Spleen (tissue), 11 donors: ENCODE results near the gene KCNH3. TPM values are rescaled to one million over a fixed set of nuclear protein-coding genes. Genes with fewer than 3 reads are reported as not detected.
"Not testable (repeated sequence)": the region's sequence is repeated elsewhere in the genome, so short reads cannot be mapped to it uniquely, and the experiment has no call there.

ENCODE experiments used
- DNase-seq: peaks from one replicate; pipeline ENCODE4 v3.0.0-alpha.2; 2020
- H3K27ac ChIP-seq, 8 donors: fragments of 200-600 bp; sonication (generic) in 7 of 8; 1 replicate in 4 of 8; 2 replicates in 4 of 8; pipeline versions ENCODE4 v1.5.0 to v1.8.0; 2016 to 2021; ENCODE audit warnings: inconsistent platforms in 4 of 8, mild to moderate bottlenecking in 4 of 8, moderate library complexity in 1 of 8
- H3K27me3 ChIP-seq, 7 donors: fragments of 200-600 bp; sonication (generic) in 6 of 7; replicated peaks in 1 of 7; 1 replicate in 4 of 7; 2 replicates in 3 of 7; pipeline versions ENCODE4 v1.5.0 to v1.8.0; 2016 to 2021; ENCODE audit warnings: inconsistent platforms in 3 of 7, mild to moderate bottlenecking in 1 of 7
- H3K36me3 ChIP-seq, 6 donors: fragments of 200-600 bp; sonication (generic) in 5 of 6; 1 replicate in 4 of 6; 2 replicates in 2 of 6; pipeline versions ENCODE4 v1.5.0 to v1.8.0; 2016 to 2021; ENCODE audit warnings: inconsistent platforms in 2 of 6
- H3K4me1 ChIP-seq, 6 donors: fragments of 200-600 bp; sonication (generic) in 5 of 6; 1 replicate in 3 of 6; 2 replicates in 3 of 6; pipeline versions ENCODE4 v1.5.0 to v1.8.0; 2016 to 2021; ENCODE audit warnings: inconsistent platforms in 3 of 6
- H3K4me3 ChIP-seq, 8 donors: fragments of 200-600 bp; sonication (generic) in 7 of 8; 1 replicate in 4 of 8; 2 replicates in 4 of 8; pipeline versions ENCODE4 v1.5.0 to v1.8.0; 2016 to 2021; ENCODE audit warnings: inconsistent platforms in 4 of 8, mild to moderate bottlenecking in 4 of 8, moderate library complexity in 2 of 8
- H3K9me3 ChIP-seq, 8 donors: fragments of 200-600 bp; sonication (generic) in 7 of 8; 1 replicate in 4 of 8; 2 replicates in 4 of 8; pipeline versions ENCODE4 v1.5.0 to v1.8.0; 2016 to 2021; ENCODE audit warnings: inconsistent platforms in 4 of 8
- POLR2A ChIP-seq, 3 donors: fragments of 450-650 bp; IDR thresholded peaks; one replicate each; pipeline ENCODE4 v1.5.1; 2017; ENCODE audit warnings: antibody characterized with exemption in 3 of 3, mild to moderate bottlenecking in 1 of 3
- POLR2AphosphoS5 ChIP-seq, 3 donors: sonication (generic); formaldehyde crosslinking; IDR thresholded peaks; one replicate each; pipeline ENCODE4 v1.5.1; 2017; ENCODE audit warnings: antibody characterized with exemption in 3 of 3
- WGBS, 5 donors: extraction: QIAGEN DNeasy Blood & Tissue Kit in 3 of 5; methylation state at CpG; one replicate each; pipeline versions ENCODE4 v1.1.5 to v1.1.7; 2013 to 2018; 5-methylcytosine and 5-hydroxymethylcytosine counted together
- intact Hi-C: fragments of 100-400 bp; cut with DNase I; formaldehyde crosslinking; loops from one replicate; pipeline ENCODE4 v1.15.0; 2023; ENCODE audit warnings: low total_unique reads
- polyA plus RNA-seq, 3 donors: library from polyadenylated mRNA; stranded (reverse); fragments of 200-250 nt; gene quantifications; one replicate each; pipeline ENCODE4 v1.2.1, GENCODE V29; 2013
- total RNA-seq, 7 donors: library from RNA; depleted of rRNA in 3 of 7; stranded (reverse); fragments of >200 nt in 3 of 7; fragmentation: NEBNext Ultra II Directional in 4 of 7; extraction: Animal tissue kit (Norgen Biotek cat#: 25700) in 4 of 7; gene quantifications; one replicate each; pipeline versions ENCODE4 v1.1.0 to v1.2.1, GENCODE V29; 2016 to 2021
- TF ChIP-seq, protein P1 (sequence below), 11 experiments: fragments of 200-600 bp in 7 of 11; fragments of 450-650 bp in 4 of 11; sonication (generic) in 4 of 11; IDR thresholded peaks in 8 of 11; conservative IDR thresholded peaks in 3 of 11; 1 replicate in 7 of 11; 2 replicates in 4 of 11; pipeline versions ENCODE4 v1.4.0 to v1.8.0; 2016 to 2021; ENCODE audit warnings: antibody characterized with exemption in 11 of 11, inconsistent platforms in 4 of 11, mild to moderate bottlenecking in 1 of 11
- donor health status: healthy with polysubstance abuse.
- donor health status: DM: no; HTN: no; CAD: no; lungs with moderate emphysema.
- donor health status: DM: no; HTN: no; CAD: no.
- donor health status: Bipolar disorder and iron deficiency.
- donor health status: healthy.
- donor health status: DM: no; HTN: no; CAD: no.
- donor health status: DM: yes; HTN: yes; CAD: no.

Gene KCNH3
- total and polyA plus RNA-seq, 10 donors, result 0.33 to 2.9 (median 0.85) TPM

DNA sequence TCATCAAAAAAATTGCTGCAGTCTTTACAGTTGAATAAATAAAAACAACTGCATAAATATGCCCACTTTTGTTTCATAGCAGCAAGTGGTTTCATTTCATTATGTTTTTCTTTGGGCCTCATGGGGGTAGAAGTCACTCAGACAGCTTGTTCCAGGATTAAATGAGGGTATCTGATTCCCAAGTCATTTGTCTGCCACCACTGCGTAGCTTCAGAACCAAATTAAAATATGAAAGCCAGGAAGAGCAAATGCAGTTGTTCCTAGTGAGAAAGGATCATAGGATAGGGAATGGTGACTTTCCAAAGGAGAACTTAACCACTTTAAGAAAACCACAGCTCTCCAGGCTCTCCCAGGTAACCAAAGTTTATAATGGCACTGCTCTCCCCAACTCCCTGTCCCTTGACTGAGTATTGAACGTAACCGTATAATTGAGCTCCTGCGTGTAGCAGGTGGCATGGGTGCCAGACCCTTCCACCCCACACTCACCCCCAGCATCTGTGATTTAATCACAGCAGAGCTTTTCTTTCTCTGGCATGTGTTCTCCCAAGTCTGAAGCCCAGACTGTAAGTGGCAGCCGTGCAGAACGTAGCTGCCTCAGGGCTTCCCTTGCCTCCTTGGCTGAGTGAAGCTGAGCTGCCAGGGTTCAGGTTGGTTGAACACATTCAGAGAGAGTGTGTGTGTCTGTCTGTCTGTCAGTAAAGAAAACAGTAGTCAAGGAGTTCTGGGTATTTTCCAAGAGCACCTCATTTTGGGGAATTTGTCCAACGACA lies 11.3 kb upstream of the KCNH3 start:
- H3K27me3 ChIP-seq, result no peaks in the 10 kb centered on the region
- TF ChIP-seq POLR2AphosphoS5 (IDR thresholded peaks at IDR 0.05) (no peak), POLR2A (IDR thresholded peaks at IDR 0.05) (no peak)
- TF ChIP-seq, protein P1, sequence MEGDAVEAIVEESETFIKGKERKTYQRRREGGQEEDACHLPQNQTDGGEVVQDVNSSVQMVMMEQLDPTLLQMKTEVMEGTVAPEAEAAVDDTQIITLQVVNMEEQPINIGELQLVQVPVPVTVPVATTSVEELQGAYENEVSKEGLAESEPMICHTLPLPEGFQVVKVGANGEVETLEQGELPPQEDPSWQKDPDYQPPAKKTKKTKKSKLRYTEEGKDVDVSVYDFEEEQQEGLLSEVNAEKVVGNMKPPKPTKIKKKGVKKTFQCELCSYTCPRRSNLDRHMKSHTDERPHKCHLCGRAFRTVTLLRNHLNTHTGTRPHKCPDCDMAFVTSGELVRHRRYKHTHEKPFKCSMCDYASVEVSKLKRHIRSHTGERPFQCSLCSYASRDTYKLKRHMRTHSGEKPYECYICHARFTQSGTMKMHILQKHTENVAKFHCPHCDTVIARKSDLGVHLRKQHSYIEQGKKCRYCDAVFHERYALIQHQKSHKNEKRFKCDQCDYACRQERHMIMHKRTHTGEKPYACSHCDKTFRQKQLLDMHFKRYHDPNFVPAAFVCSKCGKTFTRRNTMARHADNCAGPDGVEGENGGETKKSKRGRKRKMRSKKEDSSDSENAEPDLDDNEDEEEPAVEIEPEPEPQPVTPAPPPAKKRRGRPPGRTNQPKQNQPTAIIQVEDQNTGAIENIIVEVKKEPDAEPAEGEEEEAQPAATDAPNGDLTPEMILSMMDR (IDR thresholded peaks at IDR 0.05 in 8 of 11, conservative IDR thresholded peaks at IDR 0.05 in 3 of 11), result no peak
- peaks cover 0 to 4% (median 0%) of the 10 kb centered on the region in 6 donors for H3K4me1 ChIP-seq
- DNase-seq, result no peak
- peaks cover 0 to 50% (median 28%) of the 10 kb centered on the region in 6 donors for H3K36me3 ChIP-seq
- no peak overlapping the region for H3K4me3 ChIP-seq
- 86 to 94% (median 93%) methylated on average over 7 of the region's 7 CpGs for WGBS, 5 donors
- no peaks in the 10 kb centered on the region for H3K9me3 ChIP-seq
- no peak overlapping the region for H3K27ac ChIP-seq
- intact Hi-C loops, result no loop called here

- intact Hi-C loops, result no loop called here
- no peak overlapping the region for H3K4me3 ChIP-seq
- no peak overlapping the region for H3K27ac ChIP-seq
- H3K27me3 ChIP-seq, result no peaks in the 10 kb centered on the region
- H3K4me1 ChIP-seq, result peaks cover 0 to 4% (median 0%) of the 10 kb centered on the region in 6 donors
- 78 to 100% (median 89%) methylated on average over 1 of the region's 1 CpG for WGBS, 5 donors
- H3K36me3 ChIP-seq, result peaks cover 0 to 35% (median 24%) of the 10 kb centered on the region in 6 donors
- TF ChIP-seq POLR2AphosphoS5 (IDR thresholded peaks at IDR 0.05), result no peak
- TF ChIP-seq POLR2A (IDR thresholded peaks at IDR 0.05), result no peak
- TF ChIP-seq, protein P1 (IDR thresholded peaks at IDR 0.05 in 8 of 11, conservative IDR thresholded peaks at IDR 0.05 in 3 of 11), result no peak
- no peak for DNase-seq
- no peaks in the 10 kb centered on the region for H3K9me3 ChIP-seq
Observed at GRCh38 chr12:49529414-49529813, 9.4 kb upstream of the KCNH3 start.

DNA sequence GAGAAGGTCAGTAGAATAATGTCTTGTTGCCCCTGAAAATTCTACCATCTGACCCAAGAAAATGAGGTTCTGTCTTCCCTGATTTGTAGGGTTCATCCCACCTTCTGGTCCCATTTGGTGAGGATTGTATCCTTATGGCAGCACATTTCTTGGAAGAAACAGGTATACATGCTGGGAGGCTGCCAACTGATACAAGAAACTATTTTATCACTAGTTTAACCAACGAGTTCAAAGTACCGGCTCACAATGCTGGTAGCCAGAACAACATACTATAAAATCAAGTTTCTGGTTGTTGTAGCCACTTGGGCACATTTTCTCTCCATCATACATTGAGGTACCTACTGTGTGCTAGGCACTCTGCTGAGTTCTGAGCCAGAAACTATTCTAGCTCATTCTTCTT lies 7.1 kb upstream of the KCNH3 start:
- DNase-seq, result no peak
- TF ChIP-seq POLR2AphosphoS5 (IDR thresholded peaks at IDR 0.05), result no peak
- TF ChIP-seq POLR2A (IDR thresholded peaks at IDR 0.05), result no peak
- TF ChIP-seq, protein P1 (IDR thresholded peaks at IDR 0.05 in 8 of 11, conservative IDR thresholded peaks at IDR 0.05 in 3 of 11), result no peak
- no peak overlapping the region for H3K4me3 ChIP-seq
- peaks cover 0 to 12% (median 3%) of the 10 kb centered on the region in 6 donors for H3K36me3 ChIP-seq
- H3K4me1 ChIP-seq, result peaks cover 0 to 18% (median 3%) of the 10 kb centered on the region in 6 donors
- peaks cover 0 to 23% (median 2%) of the 10 kb centered on the region in 7 donors for H3K27me3 ChIP-seq
- 87 to 98% (median 90%) methylated on average over 2 of the region's 2 CpGs for WGBS, 5 donors
- no peaks in the 10 kb centered on the region for H3K9me3 ChIP-seq
- intact Hi-C loops, result no loop called here
- no peak overlapping the region for H3K27ac ChIP-seq

GRCh38 chr12:49533331-49533730 lies 5.5 kb upstream of the KCNH3 start:
- H3K27me3 ChIP-seq, result peaks cover 0 to 39% (median 18%) of the 10 kb centered on the region in 7 donors
- intact Hi-C loops, result no loop called here
- DNase-seq, result no peak
- 91 to 96% (median 92%) methylated on average over 10 of the region's 10 CpGs for WGBS, 5 donors
- no peaks in the 10 kb centered on the region for H3K9me3 ChIP-seq
- TF ChIP-seq, protein P1 (IDR thresholded peaks at IDR 0.05 in 8 of 11, conservative IDR thresholded peaks at IDR 0.05 in 3 of 11), result no peak
- no peak for TF ChIP-seq POLR2A (IDR thresholded peaks at IDR 0.05)
- TF ChIP-seq POLR2AphosphoS5 (IDR thresholded peaks at IDR 0.05), result no peak
- no peaks in the 10 kb centered on the region for H3K36me3 ChIP-seq
- H3K4me1 ChIP-seq, result peaks cover 4 to 33% (median 16%) of the 10 kb centered on the region in 6 donors
- no peak overlapping the region for H3K27ac ChIP-seq
- no peak overlapping the region for H3K4me3 ChIP-seq

DNA sequence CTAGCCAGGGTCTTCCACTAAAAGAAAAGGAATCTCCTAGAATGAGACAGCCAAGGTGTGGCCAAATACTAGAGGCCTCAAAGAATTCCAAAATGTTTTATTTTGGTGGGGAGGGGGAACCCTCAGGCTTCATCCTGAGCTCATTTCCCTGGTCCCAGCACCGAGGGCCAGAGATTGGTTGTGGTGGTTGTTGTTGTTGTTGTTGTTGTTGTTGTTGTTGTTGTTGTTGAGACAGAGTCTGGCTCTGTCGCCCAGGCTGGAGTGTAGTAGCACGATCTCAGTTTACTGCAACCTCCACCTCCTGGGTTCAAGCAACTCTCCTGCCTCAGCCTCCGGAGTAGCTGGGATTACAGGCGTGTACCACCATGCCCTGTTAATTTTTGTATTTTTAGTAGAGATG lies 4.7 kb upstream of the KCNH3 start:
- H3K9me3 ChIP-seq, H3K36me3 ChIP-seq, H3K27ac ChIP-seq, H3K4me3 ChIP-seq, intact Hi-C loops: not testable (repeated sequence)
- DNase-seq, result peak; percentile 17
- H3K4me1 ChIP-seq, result peaks cover 4 to 40% (median 22%) of the 10 kb centered on the region in 6 donors
- H3K27me3 ChIP-seq, result peaks cover 0 to 47% (median 24%) of the 10 kb centered on the region in 7 donors
- WGBS, 5 donors, result 84 to 93% (median 89%) methylated on average over 5 of the region's 5 CpGs
